CD4-positive, alpha-beta T cell treated with Interleukin-17A for 4 hours (primary cell): ENCODE data around the gene SSBP3.
"Not testable (repeated sequence)": the region's sequence is repeated elsewhere in the genome, so short reads cannot be mapped to it uniquely, and the experiment has no call there.

Experiments used
- DNase-seq: peaks from one replicate; pipeline ENCODE4 v3.0.0-alpha.2; 2020; ENCODE audit warnings: mixed read lengths

SSBP3 gene

GRCh38 chr1:54406339-54407153 is at the start of gene SSBP3:
TSS of gene SSBP3 (minus strand) at chr1:54406394.
- DNase-seq = peak; percentile 95

GRCh38 chr1:54453509-54453908 is 47.3 kb upstream of the SSBP3 start:
- no peak for DNase-seq

GRCh38 chr1:54453022-54453421 is 46.8 kb upstream of the SSBP3 start:
- DNase-seq = no peak

DNA sequence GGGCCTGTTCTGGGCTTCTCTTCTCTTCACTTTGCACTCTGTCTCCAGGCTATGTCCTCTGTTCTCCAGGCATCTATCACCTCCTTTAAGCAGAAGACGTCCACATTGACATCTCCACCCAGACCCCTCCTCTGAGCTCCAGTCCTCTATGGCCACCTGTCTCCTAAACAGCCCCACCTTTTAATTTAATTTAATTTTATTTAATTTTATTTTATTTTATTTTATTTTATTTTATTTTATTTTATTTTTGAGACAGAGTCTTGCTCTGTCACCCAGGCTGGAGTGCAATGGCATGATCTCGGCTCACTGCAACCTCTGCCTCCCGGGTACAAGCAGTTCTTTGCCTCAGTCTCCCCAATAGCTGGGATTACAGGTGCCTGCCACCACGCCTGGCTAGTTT is 43.2 kb upstream of the SSBP3 start:
- DNase-seq = not testable (repeated sequence)

- DNase-seq = not testable (repeated sequence)
Observed at GRCh38 chr1:54448801-54449200, 42.6 kb upstream of the SSBP3 start.

- not testable (repeated sequence) for DNase-seq
Observed at GRCh38 chr1:54447081-54447480, 40.9 kb upstream of the SSBP3 start.

DNA sequence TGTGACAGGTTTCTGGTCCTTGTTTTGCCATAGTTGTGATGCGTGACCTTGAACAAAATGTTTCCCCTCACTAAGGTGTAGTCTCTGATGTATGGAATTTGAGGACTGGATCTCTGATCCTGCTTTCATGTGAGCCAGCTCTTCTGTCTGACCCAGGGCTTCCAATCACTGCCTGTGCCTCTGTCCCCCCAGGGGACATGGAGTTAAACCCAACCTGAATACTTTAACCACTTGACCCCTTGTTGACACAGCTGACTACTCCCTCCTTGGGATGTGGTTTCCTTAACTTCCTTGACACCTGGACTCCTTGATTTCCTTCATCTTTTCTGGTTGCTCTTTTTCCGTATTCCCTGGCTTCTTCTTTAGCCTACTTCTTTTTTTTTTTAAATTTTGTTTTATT is 36.0 kb upstream of the SSBP3 start:
- no peak for DNase-seq

DNA sequence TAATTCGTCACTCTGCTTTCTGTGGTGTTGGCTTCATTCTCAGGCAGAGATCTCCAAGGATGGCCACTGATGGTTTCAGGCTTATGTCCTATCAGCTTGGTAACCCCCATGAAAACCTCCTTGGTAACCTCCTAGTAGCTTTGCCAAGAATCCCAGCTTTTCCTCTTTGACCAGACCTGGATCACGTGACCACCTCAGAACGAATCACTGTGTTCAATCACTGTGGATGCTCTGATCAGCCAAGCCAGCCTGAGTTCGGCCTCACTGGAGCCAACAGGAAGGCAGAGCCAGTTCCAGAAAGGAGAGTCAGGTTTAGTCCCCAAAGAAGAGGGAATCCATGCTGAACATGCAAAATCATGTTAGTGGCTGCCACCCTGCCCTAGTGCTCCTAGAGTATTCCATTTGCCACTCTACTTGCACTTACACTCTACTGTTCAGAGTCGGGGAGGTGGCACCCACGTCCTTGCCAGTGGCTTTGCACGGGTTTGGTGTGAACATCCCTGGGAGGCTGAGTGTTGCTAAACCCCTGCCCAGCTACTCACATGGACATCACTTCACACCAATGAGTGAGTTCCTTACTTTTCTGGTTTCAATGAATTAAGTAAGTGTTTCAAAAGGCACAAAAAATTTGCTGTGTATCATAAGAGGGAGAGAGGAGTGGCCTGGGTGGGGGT is 33.5 kb upstream of the SSBP3 start:
- DNase-seq = no peak

DNA sequence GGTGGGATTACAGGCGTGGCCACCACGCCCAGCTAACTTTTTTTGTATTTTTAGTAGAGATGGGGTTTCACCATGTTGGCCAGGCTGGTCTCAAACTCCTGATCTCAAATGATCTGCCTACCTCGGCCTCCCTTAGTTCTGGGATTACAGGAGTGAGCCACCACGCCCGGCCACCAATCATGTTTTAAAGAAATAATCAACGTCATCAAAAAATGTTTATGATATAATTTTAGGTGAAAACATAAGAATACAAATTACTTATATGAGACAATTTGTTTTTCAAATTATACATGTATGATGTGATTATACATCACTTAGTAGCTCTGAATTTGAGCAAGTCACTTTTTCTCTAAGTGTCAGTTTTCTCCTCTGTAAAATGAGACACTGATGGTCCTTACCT is 31.6 kb upstream of the SSBP3 start:
- no peak for DNase-seq

GRCh38 chr1:54436826-54437225 is 30.6 kb upstream of the SSBP3 start:
- DNase-seq = no peak

DNA sequence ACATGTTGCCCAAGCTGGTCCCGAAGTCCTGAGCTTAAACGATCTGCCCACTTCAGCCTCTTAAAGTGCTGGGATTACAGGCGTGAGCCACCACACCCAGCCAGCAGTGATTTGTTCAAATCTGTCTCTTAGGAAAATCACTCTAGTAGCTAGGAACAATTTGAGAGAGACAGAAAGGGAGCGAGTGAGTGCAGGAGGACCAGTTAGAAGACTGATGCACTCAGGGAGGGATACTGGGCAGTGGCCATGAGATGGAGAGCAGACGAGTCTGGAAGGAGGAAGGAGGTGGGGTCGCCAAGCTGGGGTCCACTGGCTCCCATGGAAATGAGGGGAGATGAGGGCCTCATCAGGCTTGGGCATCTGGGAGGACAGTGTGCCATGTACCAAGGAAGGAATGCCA is 23.6 kb upstream of the SSBP3 start:
- no peak for DNase-seq

DNA sequence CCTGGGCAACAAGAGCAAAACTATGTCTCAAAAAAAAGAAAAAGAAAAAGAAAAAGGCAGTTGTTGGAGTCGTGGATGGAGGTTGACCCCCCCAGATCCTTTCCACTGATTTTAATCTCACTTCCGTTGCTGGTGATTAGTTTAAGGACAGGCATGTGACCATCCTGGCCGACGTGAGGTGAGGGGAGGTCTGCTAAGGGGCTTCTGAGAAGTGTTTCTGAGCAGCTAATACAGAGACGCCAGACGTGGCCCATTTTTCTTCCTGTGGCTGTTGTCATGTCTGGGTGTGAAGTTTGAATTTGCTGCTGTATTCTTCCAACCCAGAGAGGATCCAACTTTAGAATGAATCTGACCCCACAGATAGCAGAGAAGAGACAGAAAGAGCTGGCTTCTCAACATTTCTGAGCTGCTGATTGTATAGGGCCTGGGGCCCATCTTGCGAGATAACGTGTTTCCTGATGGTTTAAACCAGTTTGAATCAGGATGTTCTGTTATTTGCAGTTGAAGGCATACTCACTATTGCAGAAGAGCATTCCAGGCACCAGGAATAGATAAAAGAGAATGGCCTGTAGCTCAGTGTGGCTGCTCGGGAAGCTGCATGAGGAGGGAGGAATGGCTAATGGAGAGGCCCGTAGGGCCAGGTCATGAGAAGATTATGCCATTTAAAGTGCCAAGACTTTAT is 22.8 kb upstream of the SSBP3 start:
- no peak for DNase-seq

DNA sequence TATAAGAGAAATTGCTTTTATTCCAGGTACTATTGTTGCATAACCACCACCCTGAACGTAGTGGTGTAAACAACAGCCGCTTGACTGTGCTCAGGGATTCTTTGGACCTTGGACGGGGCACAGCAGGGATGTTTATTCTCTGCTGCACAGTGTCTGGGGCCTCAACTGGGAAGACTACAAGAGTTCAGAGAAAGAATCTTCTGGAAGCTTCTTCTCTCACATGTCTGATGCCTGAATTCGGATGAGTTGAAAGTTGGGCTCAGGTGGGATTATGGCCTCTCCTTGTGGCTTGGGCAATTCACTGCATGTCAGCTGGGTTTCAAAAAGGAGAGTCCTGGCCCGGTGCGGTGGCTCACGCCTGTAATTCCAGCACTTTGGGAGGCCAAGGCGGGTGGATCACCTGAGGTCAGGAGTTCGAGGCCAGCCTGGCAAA is 19.0 kb upstream of the SSBP3 start:
- no peak for DNase-seq

- DNase-seq = no peak
Observed at GRCh38 chr1:54424398-54424797, 18.2 kb upstream of the SSBP3 start.

GRCh38 chr1:54421101-54421504 is 14.9 kb upstream of the SSBP3 start:
- DNase-seq = no peak

DNA sequence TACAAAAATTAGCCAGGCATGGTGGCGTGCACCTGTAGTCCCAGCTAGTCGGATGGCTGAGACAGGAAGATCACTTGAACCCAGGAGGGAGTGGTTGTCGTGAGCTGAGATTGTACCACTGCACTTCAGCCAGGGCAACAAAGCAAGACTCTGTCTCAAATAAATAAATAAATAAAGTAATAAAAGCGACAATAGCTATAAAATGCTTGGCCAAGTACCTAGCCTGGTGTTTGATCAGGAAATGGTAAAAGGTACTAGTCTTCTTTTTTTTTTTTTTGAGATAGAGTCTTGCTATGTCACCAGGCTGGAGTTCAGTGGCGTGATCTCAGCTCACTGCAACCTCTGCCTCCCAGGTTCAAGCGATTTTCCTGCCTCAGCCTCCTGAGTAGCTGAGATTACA is 12.4 kb upstream of the SSBP3 start:
- not testable (repeated sequence) for DNase-seq

DNA sequence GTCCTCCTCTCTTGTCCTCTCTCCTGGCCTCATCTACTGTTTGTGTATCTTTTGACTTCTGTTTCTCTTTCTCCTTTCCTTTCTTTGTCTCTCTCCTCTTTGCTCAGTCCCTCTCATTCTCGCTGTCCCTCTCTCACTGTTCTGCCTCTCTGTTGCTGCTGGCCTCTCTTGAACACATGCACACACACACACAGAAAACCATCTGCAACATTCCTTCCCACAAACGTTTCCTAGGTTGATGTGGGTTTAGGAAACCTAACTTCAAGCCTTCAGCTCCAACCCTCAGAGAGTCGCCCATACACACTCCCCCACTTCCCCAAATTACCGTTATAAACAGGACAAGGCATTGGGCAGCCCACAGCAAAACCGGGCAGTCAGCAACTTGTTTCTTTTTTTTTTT is 10.9 kb upstream of the SSBP3 start:
- DNase-seq = no peak

DNA sequence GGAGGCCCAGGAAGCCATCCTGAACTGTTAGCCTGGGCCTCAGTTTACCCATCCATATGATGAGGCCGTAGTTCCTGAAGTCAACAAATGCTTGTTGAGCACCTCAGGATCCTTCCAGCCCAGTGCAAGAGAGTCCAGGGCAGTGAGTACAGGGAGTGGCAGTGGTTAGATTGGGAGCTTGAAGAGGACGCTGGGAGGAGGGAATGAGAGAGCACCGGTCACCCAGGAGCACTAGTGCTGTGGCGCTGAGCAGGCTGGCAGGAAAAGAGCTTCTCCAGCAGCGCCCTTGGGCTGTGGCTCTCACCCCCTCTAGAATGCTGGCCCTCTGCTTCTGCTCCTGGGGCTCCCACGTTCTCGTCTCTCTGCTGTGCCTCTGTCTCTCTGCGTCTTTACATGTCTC is 10.2 kb upstream of the SSBP3 start:
- no peak for DNase-seq

GRCh38 chr1:54415991-54416390 is 9.8 kb upstream of the SSBP3 start:
- DNase-seq = no peak

- DNase-seq = no peak
Observed at GRCh38 chr1:54415533-54415932, 9.3 kb upstream of the SSBP3 start.

DNA sequence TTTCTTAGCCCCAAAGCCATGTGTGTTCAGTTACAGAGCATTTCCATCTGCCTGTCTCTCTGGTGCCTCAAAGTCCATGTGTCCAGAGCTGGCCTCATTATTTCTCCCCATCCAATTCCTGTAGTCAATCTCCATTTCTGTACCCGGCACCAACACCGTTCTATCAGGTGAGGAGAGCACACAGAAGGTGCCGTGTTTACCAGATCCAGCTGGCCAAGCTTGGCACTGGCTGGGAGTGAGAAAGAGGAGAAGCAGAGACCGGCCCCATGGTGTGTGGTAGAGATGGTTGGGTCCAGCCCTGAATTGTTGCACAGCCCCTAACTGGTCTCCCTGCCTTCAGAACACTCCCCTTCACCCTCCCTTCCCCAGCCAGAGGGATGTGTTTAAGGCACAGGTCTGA is 7.5 kb upstream of the SSBP3 start:
- DNase-seq = no peak

DNA sequence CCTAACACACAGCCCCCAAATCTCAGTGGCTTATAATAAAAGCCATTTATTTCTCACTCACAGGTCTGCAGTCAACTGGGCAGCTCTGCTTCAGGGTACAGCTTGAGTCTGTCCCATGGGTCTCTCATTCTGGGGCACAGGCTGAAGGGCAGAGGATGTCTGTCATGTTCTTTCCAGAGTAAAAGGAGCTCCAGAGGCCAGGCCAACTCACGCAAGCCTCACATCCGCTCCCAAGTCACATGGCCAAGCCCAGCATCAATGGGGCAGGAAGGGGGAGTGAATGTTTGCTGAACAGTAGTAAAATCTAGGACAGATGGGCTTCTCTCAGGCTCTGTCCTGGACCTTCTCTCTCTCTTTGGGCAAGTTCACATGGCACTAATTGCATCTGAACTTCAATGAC is 7.1 kb upstream of the SSBP3 start:
- DNase-seq = peak; percentile 59

DNA sequence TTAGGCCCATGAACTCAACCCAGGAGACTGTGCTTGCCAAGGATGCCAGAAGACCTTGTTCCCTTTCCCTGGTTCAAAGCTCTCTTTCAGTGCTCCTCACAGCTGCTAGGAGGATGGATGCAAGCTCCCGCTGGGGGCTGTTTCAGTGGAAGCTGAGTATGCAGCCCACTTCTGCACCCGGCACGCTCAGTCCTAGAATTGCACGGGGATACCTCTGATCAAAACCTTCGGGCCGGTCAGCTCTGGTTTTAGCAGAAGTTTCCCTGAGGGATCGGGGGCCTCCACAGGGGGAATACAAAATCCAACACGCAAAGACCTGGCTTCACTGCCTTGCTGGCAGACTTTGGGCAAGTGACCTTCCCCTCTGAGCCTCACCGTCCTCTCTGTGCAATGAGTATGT is 4.2 kb upstream of the SSBP3 start:
- no peak for DNase-seq
